HepG2 (cell line): ENCODE results near the gene FNDC3B. TPM values are rescaled to one million over a fixed set of nuclear protein-coding genes. Genes with fewer than 3 reads are reported as not detected.
A peak's percentile ranks its signal among the peaks of the same experiment; 100 is the strongest.

ENCODE experiments used
- BRD4 ChIP-seq: sonication (generic); formaldehyde crosslinking; IDR thresholded peaks from 2 replicates; pipeline ENCODE4 v1.4.0; 2020; ENCODE audit warnings: missing genetic modification reagents
- FOSL1 ChIP-seq: sonication (generic); formaldehyde crosslinking; IDR thresholded peaks from 2 replicates; pipeline ENCODE4 v1.9.0; 2021; ENCODE audit warnings: missing genetic modification reagents, borderline replicate concordance
- FOXM1 ChIP-seq: sonication (generic); formaldehyde crosslinking; IDR thresholded peaks from 2 replicates; pipeline ENCODE4 v1.5.0; 2020; ENCODE audit warnings: missing genetic modification reagents
- GLI4 ChIP-seq: sonication (generic); formaldehyde crosslinking; IDR thresholded peaks from 2 replicates; pipeline ENCODE4 v1.5.1; 2020; ENCODE audit warnings: missing genetic modification reagents, mild to moderate bottlenecking, moderate library complexity, borderline replicate concordance
- KDM5A ChIP-seq: fragments of 200-600 bp; sonication (generic); IDR thresholded peaks from 2 replicates; pipeline ENCODE4 v1.7.0; 2018; ENCODE audit warnings: antibody characterized with exemption, mild to moderate bottlenecking, low read length, borderline replicate concordance
- LBX2 ChIP-seq: sonication (generic); formaldehyde crosslinking; IDR thresholded peaks from 2 replicates; pipeline ENCODE4 v1.5.0; 2020; ENCODE audit warnings: missing genetic modification reagents, mild to moderate bottlenecking, borderline replicate concordance
- MLX ChIP-seq: IDR thresholded peaks from 2 replicates; pipeline ENCODE4 v1.6.1; 2016
- MLXIP ChIP-seq: sonication (generic); formaldehyde crosslinking; IDR thresholded peaks from 2 replicates; pipeline ENCODE4 v1.9.0; 2021; ENCODE audit warnings: missing genetic modification reagents, borderline replicate concordance
- MXD1 ChIP-seq: sonication (generic); formaldehyde crosslinking; IDR thresholded peaks from 2 replicates; pipeline ENCODE4 v1.4.0; 2020; ENCODE audit warnings: mild to moderate bottlenecking, missing genetic modification reagents
- PCBP1 ChIP-seq: fragments of 200-400 bp; formaldehyde crosslinking; IDR thresholded peaks from 2 replicates; pipeline ENCODE4 v1.6.1; 2017; ENCODE audit warnings: mild to moderate bottlenecking, low read depth, low read length, borderline replicate concordance
- RAD51 ChIP-seq: fragments of 450-650 bp; IDR thresholded peaks from 2 replicates; pipeline ENCODE4 v1.6.1; 2016; ENCODE audit warnings: borderline replicate concordance
- SAFB2 ChIP-seq: sonication (generic); formaldehyde crosslinking; IDR thresholded peaks from 2 replicates; pipeline ENCODE4 v1.5.1; 2020; ENCODE audit warnings: missing genetic modification reagents, low read depth, mild to moderate bottlenecking, borderline replicate concordance
- U2AF1 ChIP-seq: fragments of 200-400 bp; formaldehyde crosslinking; optimal IDR thresholded peaks from 2 replicates; pipeline ENCODE3; 2017; ENCODE audit warnings: mild to moderate bottlenecking, low read depth, low read length
- ZNF276 ChIP-seq: sonication (generic); formaldehyde crosslinking; IDR thresholded peaks from 2 replicates; pipeline ENCODE4 v1.4.0; 2020; ENCODE audit warnings: mild to moderate bottlenecking, low read depth, missing genetic modification reagents
- ZNF335 ChIP-seq: sonication (generic); formaldehyde crosslinking; IDR thresholded peaks from 2 replicates; pipeline ENCODE4 v1.4.0; 2020; ENCODE audit warnings: missing genetic modification reagents
- ZNF33B ChIP-seq: sonication (generic); formaldehyde crosslinking; IDR thresholded peaks from 2 replicates; pipeline ENCODE4 v1.5.1; 2020; ENCODE audit warnings: mild to moderate bottlenecking, missing genetic modification reagents
- ZNF460 ChIP-seq: sonication (generic); formaldehyde crosslinking; IDR thresholded peaks from 2 replicates; pipeline ENCODE4 v1.5.1; 2020; ENCODE audit warnings: missing genetic modification reagents, mild to moderate bottlenecking, borderline replicate concordance
- ZNF782 ChIP-seq: sonication (generic); formaldehyde crosslinking; IDR thresholded peaks from 2 replicates; pipeline ENCODE4 v1.4.0; 2020; ENCODE audit warnings: missing genetic modification reagents, mild to moderate bottlenecking, borderline replicate concordance
- ZUFSP ChIP-seq: sonication (generic); formaldehyde crosslinking; IDR thresholded peaks from 2 replicates; pipeline ENCODE4 v1.9.0; 2021; ENCODE audit warnings: missing genetic modification reagents, mild to moderate bottlenecking, borderline replicate concordance
- polyA plus RNA-seq, 8 experiments: library from polyadenylated mRNA; depleted of rRNA in 3 of 8; stranded (reverse) in 7 of 8; unstranded in 1 of 8; fragments of >200 nt; fragmentation: Illumina TruSeq in 4 of 8; extraction: Trizol in 4 of 8; gene quantifications; 2 replicates each; pipeline versions ENCODE4 v1.2.1 to v1.2.3, GENCODE V29; 2011 to 2016; ENCODE audit warnings: low read depth in 4 of 8, missing spikeins in 1 of 8, mixed read lengths in 1 of 8; ENCODE audit not compliant: insufficient read depth in 1 of 8
- total RNA-seq, 5 experiments: library from RNA; depleted of rRNA; stranded (reverse); fragments of >200 nt; fragmentation: Illumina TruSeq; extraction: Trizol; gene quantifications; 2 replicates each; pipeline ENCODE4 v1.2.3, GENCODE V29; 2016; ENCODE audit warnings: low read depth in 1 of 5

The FNDC3B gene
- total and polyA plus RNA-seq, 2 of the 13 experiments (the other 11 are each of a cell fraction or from before 2014, with no cell fraction given), result 74.8 to 103 TPM

GRCh38 chr3:172039436-172040077 is at the start of gene FNDC3B (continued):
- TF ChIP-seq KDM5A (no peak), SAFB2 (CRISPR knock-in tag) (peak; percentile 53; the same call in 1 of the 2 replicates), BRD4 (CRISPR knock-in tag) (peak; percentile 63), FOXM1 (CRISPR knock-in tag) (no peak), MXD1 (CRISPR knock-in tag) (no peak), U2AF1 (no peak), ZNF33B (no peak; the same call in 1 of the 2 replicates), PCBP1 (no peak), MLX (CRISPR knock-in tag) (no peak), ZNF335 (CRISPR knock-in tag) (no peak), MLXIP (CRISPR knock-in tag) (0 out of 2 replicates have a peak, but pooled peaks have one; percentile 56), RAD51 (no peak), ZUFSP (CRISPR knock-in tag) (no peak), GLI4 (CRISPR knock-in tag) (no peak), ZNF460 (no peak; the same call in 1 of the 2 replicates), FOSL1 (CRISPR knock-in tag) (no peak), ZNF782 (CRISPR knock-in tag) (no peak), ZNF276 (no peak), LBX2 (CRISPR knock-in tag) (no peak)
